ENCODE data around the gene PTPRZ1. TPM values are rescaled to one million over a fixed set of nuclear protein-coding genes. Genes with fewer than 3 reads are reported as not detected.

Gene PTPRZ1
- polyA plus RNA-seq, 3 donors: not detected

- Histone ChIP-seq H3K36me3 (replicated peaks in 1 of 2; ENCODE audit: control insufficient read depth in 1 of 2, insufficient read depth in 2 of 2, low read length in 2 of 2) (no peaks in the 10 kb centered on the region), H3K27me3 (ENCODE audit: control insufficient read depth in 2 of 2, insufficient read depth in 2 of 2, low read length in 2 of 2) (no peaks in the 10 kb centered on the region), H3K4me2 (replicated peaks; ENCODE audit: extremely low read depth, low read length, poor library complexity, severe bottlenecking) (no peak overlapping the region), H3K9ac (ENCODE audit: insufficient read depth, low read length, poor library complexity, severe bottlenecking) (no peak overlapping the region), H3K4me1 (ENCODE audit: control insufficient read depth in 1 of 2, insufficient read depth in 2 of 2, low read length in 2 of 2) (no peaks in the 10 kb centered on the region), H3K9me3 (replicated peaks in 1 of 2; ENCODE audit: control insufficient read depth in 1 of 2, insufficient read depth in 1 of 2, low read length in 2 of 2) (no peaks in the 10 kb centered on the region), H3K27ac (ENCODE audit: low read depth in 1 of 2, low read length in 2 of 2) (no peak overlapping the region), H4K20me1 (ENCODE audit: insufficient read depth, low read length) (no peaks in the 10 kb centered on the region), H3K4me3 (replicated peaks in 1 of 3; ENCODE audit: low read depth in 2 of 3, low read length in 3 of 3) (no peak overlapping the region), H2AFZ (ENCODE audit: insufficient read depth, low read depth, low read length, poor library complexity, severe bottlenecking) (no peak overlapping the region), H3K79me2 (ENCODE audit: insufficient read depth, low read length) (no peaks in the 10 kb centered on the region)
- Mint-ChIP-seq H3K9me3 (peaks cover 0 to 7% (median under 1%) of the 10 kb centered on the region in 7 donors), H3K27me3 (ENCODE audit: low read depth in 3 of 3) (peaks cover 0 to 3% (median 0%) of the 10 kb centered on the region in 3 donors), H3K4me1 (no peaks in the 10 kb centered on the region), H3K27ac (no peak overlapping the region), H3K36me3 (no peaks in the 10 kb centered on the region), H3K4me3 (no peak overlapping the region)
- no peak for DNase-seq
- no CpG with 5 or more reads among the region's 3 CpGs for WGBS (ENCODE audit: insufficient coverage)
- TF ChIP-seq CTCF (IDR thresholded peaks at IDR 0.05): no peak
- intact Hi-C loops (cut with micrococcal nuclease): no loop called here
Measured at GRCh38 chr7:122070834-122071233, 197.9 kb downstream of the PTPRZ1 start.

- Mint-ChIP-seq H3K36me3 (no peaks in the 10 kb centered on the region), H3K4me1 (no peaks in the 10 kb centered on the region), H3K27ac (no peak overlapping the region), H3K9me3 (peaks cover 0 to 7% (median 2%) of the 10 kb centered on the region in 7 donors), H3K27me3 (ENCODE audit: low read depth in 3 of 3) (peaks cover 0 to 1% (median 0%) of the 10 kb centered on the region in 3 donors), H3K4me3 (no peak overlapping the region)
- intact Hi-C loops (cut with micrococcal nuclease): no loop called here
- Histone ChIP-seq H3K27ac (ENCODE audit: low read depth in 1 of 2, low read length in 2 of 2) (no peak overlapping the region), H3K79me2 (ENCODE audit: insufficient read depth, low read length) (no peaks in the 10 kb centered on the region), H3K36me3 (replicated peaks in 1 of 2; ENCODE audit: control insufficient read depth in 1 of 2, insufficient read depth in 2 of 2, low read length in 2 of 2) (no peaks in the 10 kb centered on the region), H2AFZ (ENCODE audit: insufficient read depth, low read depth, low read length, poor library complexity, severe bottlenecking) (no peak overlapping the region), H3K4me3 (replicated peaks in 1 of 3; ENCODE audit: low read depth in 2 of 3, low read length in 3 of 3) (no peak overlapping the region), H3K27me3 (ENCODE audit: control insufficient read depth in 2 of 2, insufficient read depth in 2 of 2, low read length in 2 of 2) (no peaks in the 10 kb centered on the region), H4K20me1 (ENCODE audit: insufficient read depth, low read length) (no peaks in the 10 kb centered on the region), H3K4me2 (replicated peaks; ENCODE audit: extremely low read depth, low read length, poor library complexity, severe bottlenecking) (no peak overlapping the region), H3K4me1 (ENCODE audit: control insufficient read depth in 1 of 2, insufficient read depth in 2 of 2, low read length in 2 of 2) (no peaks in the 10 kb centered on the region), H3K9ac (ENCODE audit: insufficient read depth, low read length, poor library complexity, severe bottlenecking) (no peak overlapping the region), H3K9me3 (replicated peaks in 1 of 2; ENCODE audit: control insufficient read depth in 1 of 2, insufficient read depth in 1 of 2, low read length in 2 of 2) (no peaks in the 10 kb centered on the region)
- 90% methylated on average over 2 of the region's 2 CpGs for WGBS (ENCODE audit: insufficient coverage)
- DNase-seq: no peak
- TF ChIP-seq CTCF (IDR thresholded peaks at IDR 0.05): no peak
Measured at GRCh38 chr7:122072272-122072671, 199.3 kb downstream of the PTPRZ1 start.

Measured in CD14-positive monocyte (primary cell).